Measurements from ENCODE around the gene RAD51B.

Gene RAD51B

DNA sequence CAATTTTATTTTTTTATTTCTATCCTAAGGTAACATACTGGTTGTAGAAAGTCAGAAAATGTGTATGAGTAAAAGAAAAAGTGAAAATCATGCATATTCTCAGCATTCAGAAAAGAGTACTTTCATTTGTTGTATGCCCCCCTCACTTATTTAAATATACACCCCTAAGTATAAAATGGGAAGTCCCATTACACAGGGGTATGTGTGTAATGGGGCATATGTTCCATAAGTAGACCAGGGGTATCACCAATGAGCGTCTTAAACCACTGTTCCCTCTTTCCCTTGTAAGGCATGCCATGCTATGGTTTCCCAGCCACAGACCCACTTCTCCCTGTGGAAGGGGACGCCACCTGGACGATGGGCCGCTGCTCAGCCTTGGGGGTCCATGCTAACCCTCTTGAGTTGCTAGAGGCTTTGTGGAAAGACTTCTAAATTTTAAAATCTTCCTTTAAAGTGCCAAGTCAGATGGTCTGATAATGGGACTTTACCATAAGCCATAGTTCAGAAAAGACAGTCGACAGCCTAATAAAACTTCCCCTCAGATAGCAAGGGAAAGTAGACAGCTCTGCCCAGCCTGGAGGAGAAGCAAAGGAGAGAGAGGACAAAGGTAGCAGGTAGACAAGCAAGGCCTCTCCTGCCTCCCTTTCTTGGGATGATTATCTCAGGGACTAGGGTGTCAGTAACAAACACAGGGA, 855.1 kb downstream of the RAD51B start:
- Histone ChIP-seq H3K4me3 (ENCODE audit: low read depth, low read length) (no peak overlapping the region), H3K4me1 (no peaks in the 10 kb centered on the region), H3K27me3 (no peaks in the 10 kb centered on the region), H3K36me3 (no peaks in the 10 kb centered on the region), H3K9me3 (no peaks in the 10 kb centered on the region; the same call in 1 of the 2 replicates)
- DNase-seq = no peak
- TF ChIP-seq, protein P1, sequence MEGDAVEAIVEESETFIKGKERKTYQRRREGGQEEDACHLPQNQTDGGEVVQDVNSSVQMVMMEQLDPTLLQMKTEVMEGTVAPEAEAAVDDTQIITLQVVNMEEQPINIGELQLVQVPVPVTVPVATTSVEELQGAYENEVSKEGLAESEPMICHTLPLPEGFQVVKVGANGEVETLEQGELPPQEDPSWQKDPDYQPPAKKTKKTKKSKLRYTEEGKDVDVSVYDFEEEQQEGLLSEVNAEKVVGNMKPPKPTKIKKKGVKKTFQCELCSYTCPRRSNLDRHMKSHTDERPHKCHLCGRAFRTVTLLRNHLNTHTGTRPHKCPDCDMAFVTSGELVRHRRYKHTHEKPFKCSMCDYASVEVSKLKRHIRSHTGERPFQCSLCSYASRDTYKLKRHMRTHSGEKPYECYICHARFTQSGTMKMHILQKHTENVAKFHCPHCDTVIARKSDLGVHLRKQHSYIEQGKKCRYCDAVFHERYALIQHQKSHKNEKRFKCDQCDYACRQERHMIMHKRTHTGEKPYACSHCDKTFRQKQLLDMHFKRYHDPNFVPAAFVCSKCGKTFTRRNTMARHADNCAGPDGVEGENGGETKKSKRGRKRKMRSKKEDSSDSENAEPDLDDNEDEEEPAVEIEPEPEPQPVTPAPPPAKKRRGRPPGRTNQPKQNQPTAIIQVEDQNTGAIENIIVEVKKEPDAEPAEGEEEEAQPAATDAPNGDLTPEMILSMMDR (IDR thresholded peaks at IDR 0.05; ENCODE audit: low read depth, low read length) = no peak

GRCh38 chr14:68675233-68675577, 855.6 kb downstream of the RAD51B start:
- Histone ChIP-seq H3K4me3 (ENCODE audit: low read depth, low read length) (no peak overlapping the region), H3K36me3 (no peaks in the 10 kb centered on the region), H3K9me3 (no peaks in the 10 kb centered on the region; the same call in 1 of the 2 replicates), H3K4me1 (no peaks in the 10 kb centered on the region), H3K27me3 (no peaks in the 10 kb centered on the region; the same call in 1 of the 2 replicates)
- no peak for DNase-seq
- TF ChIP-seq, protein P1 (IDR thresholded peaks at IDR 0.05; ENCODE audit: low read depth, low read length) = no peak

DNA sequence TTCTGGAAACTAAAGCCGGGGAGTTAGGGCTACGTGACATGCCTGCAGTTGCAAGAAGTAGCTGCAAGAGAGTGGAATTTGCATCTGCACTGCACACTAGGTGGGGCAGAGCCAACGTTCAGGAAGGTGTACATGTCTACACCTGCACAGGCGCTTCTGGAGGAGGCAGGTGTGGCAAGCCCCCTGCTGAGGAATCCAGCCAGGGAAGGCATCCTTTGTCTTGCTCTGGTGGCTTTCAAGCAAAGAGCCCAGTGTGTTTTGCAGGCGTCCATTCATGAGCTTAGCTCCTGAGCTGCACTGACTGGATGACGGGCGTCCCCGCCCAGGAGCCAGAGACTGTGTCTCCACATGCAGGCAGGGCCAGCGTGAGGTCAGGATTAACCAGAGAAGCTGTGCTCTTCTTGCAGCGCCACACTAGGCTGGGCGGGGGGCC, 856.9 kb downstream of the RAD51B start:
- DNase-seq = no peak
- H3K36me3 ChIP-seq = no peaks in the 10 kb centered on the region
- H3K27me3 ChIP-seq = no peaks in the 10 kb centered on the region; the same call in 1 of the 2 replicates
- H3K4me3 ChIP-seq (ENCODE audit: low read depth, low read length) = no peak overlapping the region
- H3K9me3 ChIP-seq = no peaks in the 10 kb centered on the region; the same call in 1 of the 2 replicates
- TF ChIP-seq, protein P1 (IDR thresholded peaks at IDR 0.05; ENCODE audit: low read depth, low read length) = no peak
- no peaks in the 10 kb centered on the region for H3K4me1 ChIP-seq

DNA sequence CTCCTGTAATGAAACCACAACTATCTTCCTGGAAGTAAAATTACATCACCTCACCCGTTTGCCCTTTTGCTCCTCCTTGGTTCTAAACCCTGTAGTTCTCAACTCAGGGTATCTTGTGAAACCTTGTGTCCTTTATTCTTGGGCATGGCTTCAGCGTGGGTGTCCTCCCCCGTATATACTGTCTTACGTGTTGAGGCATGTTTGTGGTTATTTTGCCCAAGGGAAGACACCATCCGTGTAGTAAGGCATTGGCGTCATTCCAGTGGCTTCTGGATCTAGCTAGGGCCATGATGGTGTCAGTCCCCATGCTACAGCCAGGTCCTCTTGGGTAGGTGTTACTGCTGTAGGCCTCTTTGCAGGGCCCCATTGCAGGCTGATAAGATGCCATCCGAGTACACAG, 857.9 kb downstream of the RAD51B start:
- no peak for DNase-seq

GRCh38 chr14:68677901-68678300, 858.3 kb downstream of the RAD51B start:
- no peak overlapping the region for H3K4me3 ChIP-seq (ENCODE audit: low read depth, low read length)
- DNase-seq = no peak
- no peaks in the 10 kb centered on the region; the same call in 1 of the 2 replicates for H3K9me3 ChIP-seq
- TF ChIP-seq, protein P1 (IDR thresholded peaks at IDR 0.05; ENCODE audit: low read depth, low read length) = no peak
- H3K36me3 ChIP-seq = no peaks in the 10 kb centered on the region
- no peaks in the 10 kb centered on the region for H3K4me1 ChIP-seq
- H3K27me3 ChIP-seq = no peaks in the 10 kb centered on the region; the same call in 1 of the 2 replicates

More for the DNA sequence above, 857.9 kb downstream of the RAD51B start:
- H3K9me3 ChIP-seq = no peaks in the 10 kb centered on the region; the same call in 1 of the 2 replicates
- no peaks in the 10 kb centered on the region; the same call in 1 of the 2 replicates for H3K27me3 ChIP-seq
- no peak overlapping the region for H3K4me3 ChIP-seq (ENCODE audit: low read depth, low read length)
- TF ChIP-seq, protein P1 (IDR thresholded peaks at IDR 0.05; ENCODE audit: low read depth, low read length) = no peak
- no peaks in the 10 kb centered on the region for H3K36me3 ChIP-seq
- H3K4me1 ChIP-seq = no peaks in the 10 kb centered on the region

DNA sequence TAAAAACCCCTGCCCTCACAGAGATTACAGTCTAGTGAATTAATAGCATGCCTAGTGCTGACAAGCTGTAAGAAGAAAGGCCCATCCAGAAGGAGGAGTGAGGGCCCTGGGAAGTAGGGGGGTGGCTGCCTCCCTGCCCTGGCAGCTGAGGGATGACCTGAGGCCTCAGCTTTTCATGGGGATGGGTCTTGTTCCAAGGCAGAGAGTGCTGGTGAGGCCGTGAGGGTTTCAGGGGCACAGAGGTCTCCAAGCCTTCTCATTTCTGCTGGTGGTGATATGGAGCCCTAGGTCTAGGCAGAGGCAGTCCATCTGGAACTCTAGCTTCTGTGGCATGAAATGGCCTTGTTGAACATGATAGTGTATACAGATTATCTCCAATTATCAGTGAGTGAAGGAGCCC, 858.9 kb downstream of the RAD51B start:
- DNase-seq = no peak
- H3K4me3 ChIP-seq (ENCODE audit: low read depth, low read length) = no peak overlapping the region
- H3K9me3 ChIP-seq = no peaks in the 10 kb centered on the region; the same call in 1 of the 2 replicates
- TF ChIP-seq, protein P1 (IDR thresholded peaks at IDR 0.05; ENCODE audit: low read depth, low read length) = no peak
- H3K4me1 ChIP-seq = no peaks in the 10 kb centered on the region
- no peaks in the 10 kb centered on the region for H3K36me3 ChIP-seq
- no peaks in the 10 kb centered on the region; the same call in 1 of the 2 replicates for H3K27me3 ChIP-seq

Measured in BE2C (cell line).